ENCODE measurements around the gene HMGXB4. TPM values are rescaled to one million over a fixed set of nuclear protein-coding genes. Genes with fewer than 3 reads are reported as not detected.

The HMGXB4 gene
- polyA plus RNA-seq, 1 experiment: 30.4 TPM

GRCh38 chr22:35343664-35344550, 86.6 kb downstream of the HMGXB4 start:
- no peak for DNase-seq (ENCODE audit: low read depth, low spot score)
- no peak overlapping the region for H3K27ac ChIP-seq (ENCODE audit: low read depth, low read length)
- no peak overlapping the region for H3K4me3 ChIP-seq (ENCODE audit: low read depth, low read length)
- ChIA-PET CTCF (no interaction called here), POLR2A (no interaction called here)
- no peaks in the 10 kb centered on the region for H3K27me3 ChIP-seq (ENCODE audit: control insufficient read depth, insufficient read depth, low read length)
- H3K9me3 ChIP-seq (ENCODE audit: control insufficient read depth, insufficient read depth, low read length): peaks cover 5% of the 10 kb centered on the region; the same call in 1 of the 2 replicates
- no peak for TF ChIP-seq CTCF (IDR thresholded peaks at IDR 0.05; ENCODE audit: low read depth, low read length)

- ChIA-PET CTCF (no interaction called here), POLR2A (no interaction called here)
- H3K9me3 ChIP-seq (ENCODE audit: control insufficient read depth, insufficient read depth, low read length): peaks cover 5% of the 10 kb centered on the region; the same call in 1 of the 2 replicates
- H3K27me3 ChIP-seq (ENCODE audit: control insufficient read depth, insufficient read depth, low read length): no peaks in the 10 kb centered on the region
- no peak for DNase-seq (ENCODE audit: low read depth, low spot score)
- no peak overlapping the region for H3K27ac ChIP-seq (ENCODE audit: low read depth, low read length)
- no peak overlapping the region for H3K4me3 ChIP-seq (ENCODE audit: low read depth, low read length)
- no peak for TF ChIP-seq CTCF (IDR thresholded peaks at IDR 0.05; ENCODE audit: low read depth, low read length)
Measured at GRCh38 chr22:35344956-35345690, 87.8 kb downstream of the HMGXB4 start.

Small RNAs within 50 kb of the gene (small RNA-seq; reads per million reads assigned to genes)
- gene MIR3909 (ENCODE audit: insufficient read length, low read depth): 2.4 reads per million
- not detected for gene MIR6069 (ENCODE audit: insufficient read length, low read depth)
- not detected for gene RNU7-167P (ENCODE audit: insufficient read length, low read depth)

Other genes starting within 250 kb of the HMGXB4 start
- gene ISX, start 191.3 kb upstream of the HMGXB4 start, polyA plus RNA-seq (2011; rRNA removed): not detected in 2 replicates
- gene TOM1, start 42.4 kb downstream of the HMGXB4 start, polyA plus RNA-seq (2011; rRNA removed): 40.0 and 57.2 TPM in 2 replicates
- gene HMOX1, start 123.6 kb downstream of the HMGXB4 start, polyA plus RNA-seq (2011; rRNA removed): 55.2 and 69.7 TPM in 2 replicates
- 12.0 and 15.0 TPM in 2 replicates for gene MCM5, start 142.6 kb downstream of the HMGXB4 start, polyA plus RNA-seq (2011; rRNA removed)

Measured in AG04450 (cell line).